ENCODE data around the gene SGF29.
"Not testable (repeated sequence)": the region's sequence is repeated elsewhere in the genome, so short reads cannot be mapped to it uniquely, and the experiment has no call there.

The SGF29 gene

GRCh38 chr16:28534542-28535373, 19.0 kb upstream of the SGF29 start:
- DNase-seq = no peak

- DNase-seq = no peak
Measured at GRCh38 chr16:28537076-28537475, 16.6 kb upstream of the SGF29 start.

DNA sequence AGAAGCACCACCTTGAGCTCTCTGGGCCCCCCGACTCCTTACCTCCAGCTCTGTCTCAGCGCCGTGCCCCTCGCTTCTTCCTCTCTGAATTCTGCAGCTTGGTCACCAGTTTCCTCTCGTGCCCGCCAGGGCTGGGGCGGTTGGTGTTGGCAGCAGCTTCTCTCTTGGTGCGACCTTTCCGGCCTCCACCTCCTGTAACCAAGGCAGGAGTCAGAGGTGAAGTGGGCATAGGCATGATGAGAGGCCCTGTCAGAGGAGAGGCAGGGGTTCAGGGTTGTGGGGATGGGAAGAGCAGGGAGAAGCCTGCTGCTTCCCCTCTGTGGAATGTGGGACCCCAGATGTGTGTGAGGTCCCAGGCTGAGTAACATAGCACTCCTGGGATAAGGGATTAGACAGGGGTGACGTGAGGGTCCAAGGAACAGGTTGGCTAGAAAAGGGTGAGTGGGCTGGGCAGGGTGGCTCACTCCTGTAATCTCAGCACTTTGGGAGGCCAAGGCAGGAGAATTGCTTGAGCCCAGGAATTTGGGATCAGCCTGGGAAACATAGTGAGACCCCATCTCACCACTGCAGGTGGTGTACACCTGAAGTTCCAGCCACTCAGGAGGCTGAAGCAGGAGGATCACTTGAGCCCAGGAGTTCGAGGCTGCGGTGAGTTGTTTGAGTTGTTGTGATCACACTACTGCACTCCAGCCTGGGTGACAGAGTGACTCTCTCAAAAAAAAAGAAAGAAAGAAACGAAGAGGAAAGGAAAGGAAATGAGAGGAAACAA, 15.6 kb upstream of the SGF29 start:
- DNase-seq = no peak

- DNase-seq = no peak
Measured at GRCh38 chr16:28538733-28539596, 14.8 kb upstream of the SGF29 start, which contains the start of gene NUPR1. Gene NUPR1 (minus strand): TSS chr16:28538974. CDS start chr16:28538907, 67 bp downstream.

DNA sequence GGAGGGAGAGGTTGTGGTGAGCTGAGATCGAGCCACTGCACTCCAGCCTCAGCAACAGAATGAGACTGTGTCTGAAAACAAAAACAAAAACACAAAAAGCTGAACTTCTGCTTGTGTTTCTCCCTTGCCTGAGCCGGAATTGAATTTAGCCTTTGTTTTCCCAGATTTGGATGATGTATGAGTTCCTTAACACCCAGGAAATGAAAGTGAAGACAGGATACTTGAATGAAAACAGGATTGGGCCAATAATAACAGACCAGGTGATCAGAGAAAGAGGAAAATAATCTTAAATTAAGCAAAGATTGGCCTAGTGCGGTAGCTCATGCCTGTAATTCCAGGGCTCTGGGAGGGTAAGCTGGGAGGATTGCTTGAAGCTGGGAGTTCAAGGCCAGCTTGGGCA, 13.4 kb upstream of the SGF29 start:
- DNase-seq = no peak

DNA sequence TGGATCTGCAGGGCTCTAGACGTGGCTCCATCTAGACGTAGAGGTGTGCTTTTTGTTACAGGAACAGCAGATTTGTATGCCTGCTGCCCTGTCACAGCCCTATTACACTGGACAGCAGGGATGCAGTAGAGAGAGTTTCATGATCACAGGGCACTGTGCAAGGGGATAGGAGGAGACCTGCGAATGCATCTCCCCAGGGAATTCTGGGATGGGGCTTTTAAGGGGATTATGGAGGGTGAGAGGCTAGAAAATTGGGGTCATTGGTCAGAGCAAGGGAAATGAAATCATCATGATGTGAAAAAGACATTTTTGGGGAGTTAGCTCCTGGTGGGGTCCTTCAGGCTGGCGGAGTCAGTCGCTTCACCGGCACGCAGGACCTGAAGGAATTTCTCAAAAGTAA, 11.1 kb upstream of the SGF29 start:
- DNase-seq = no peak

- DNase-seq = no peak
Measured at GRCh38 chr16:28543072-28543471, 10.6 kb upstream of the SGF29 start.

DNA sequence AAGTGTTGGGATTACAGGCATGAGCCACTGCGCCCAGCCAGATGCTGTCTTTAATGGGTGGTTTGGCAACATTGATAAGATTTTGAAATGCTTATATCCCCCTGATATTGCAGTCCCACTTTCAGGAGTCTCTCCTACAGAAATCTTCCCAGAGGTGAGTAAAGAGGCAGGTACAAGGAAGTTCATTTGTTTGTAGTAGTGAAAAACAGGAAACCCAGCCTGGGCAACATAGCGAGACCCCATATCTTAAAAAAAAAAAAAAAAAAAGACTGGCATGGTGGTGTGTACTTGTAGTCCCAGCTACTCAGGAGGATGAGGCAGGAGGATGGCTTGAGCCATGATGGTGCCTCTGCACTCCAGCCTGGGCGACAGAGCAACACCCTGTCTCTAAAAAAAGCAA, 8.7 kb upstream of the SGF29 start:
- no peak for DNase-seq

DNA sequence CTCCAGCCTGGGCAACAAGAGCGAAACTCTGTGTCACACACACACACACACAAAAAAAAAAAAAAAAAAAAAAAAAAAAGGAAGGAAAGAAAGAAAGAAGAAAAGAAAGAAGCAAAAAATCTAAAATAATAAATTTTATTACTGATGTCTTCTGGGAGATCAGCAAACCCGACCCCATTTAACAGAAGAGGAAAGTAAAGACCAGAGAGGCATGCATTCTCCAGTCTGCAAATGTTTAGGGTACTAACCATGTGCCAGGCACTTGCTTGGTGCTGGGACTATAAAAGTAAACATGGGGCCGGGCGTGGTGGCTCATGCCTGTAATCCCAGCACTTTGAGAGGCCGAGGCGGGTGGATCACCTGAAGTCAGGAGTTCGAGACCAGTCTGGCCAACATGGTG, 7.8 kb upstream of the SGF29 start:
- not testable (repeated sequence) for DNase-seq

GRCh38 chr16:28546626-28547025, 7.1 kb upstream of the SGF29 start:
- DNase-seq = no peak

GRCh38 chr16:28548306-28548802, 5.4 kb upstream of the SGF29 start:
- no peak for DNase-seq

GRCh38 chr16:28549301-28549899, 4.3 kb upstream of the SGF29 start:
- no peak for DNase-seq

- no peak for DNase-seq
Measured at GRCh38 chr16:28554634-28555423, 1.1 kb downstream of the SGF29 start.

- DNase-seq = no peak
Measured at GRCh38 chr16:28555561-28555960, 1.8 kb downstream of the SGF29 start.

- no peak for DNase-seq
Measured at GRCh38 chr16:28556914-28557320, 3.2 kb downstream of the SGF29 start.

DNA sequence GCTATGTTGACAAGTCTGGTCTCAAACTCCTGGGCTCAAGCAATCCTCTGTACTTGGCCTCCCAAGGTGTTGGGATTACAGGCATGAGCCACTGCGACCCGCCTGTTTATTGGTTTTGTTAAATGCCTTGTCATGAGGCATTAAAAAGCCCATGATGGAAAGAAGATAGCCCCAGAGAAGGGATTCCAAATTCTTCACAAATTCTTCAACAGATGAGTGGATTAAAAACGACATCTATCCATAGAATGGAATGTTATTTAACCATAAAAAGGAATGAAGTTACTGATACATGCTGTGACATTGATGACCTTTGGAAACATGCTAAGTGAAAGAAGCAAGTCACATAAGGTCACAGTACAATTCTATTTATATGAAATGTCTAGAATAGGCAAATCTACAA, 4.7 kb downstream of the SGF29 start:
- no peak for DNase-seq

DNA sequence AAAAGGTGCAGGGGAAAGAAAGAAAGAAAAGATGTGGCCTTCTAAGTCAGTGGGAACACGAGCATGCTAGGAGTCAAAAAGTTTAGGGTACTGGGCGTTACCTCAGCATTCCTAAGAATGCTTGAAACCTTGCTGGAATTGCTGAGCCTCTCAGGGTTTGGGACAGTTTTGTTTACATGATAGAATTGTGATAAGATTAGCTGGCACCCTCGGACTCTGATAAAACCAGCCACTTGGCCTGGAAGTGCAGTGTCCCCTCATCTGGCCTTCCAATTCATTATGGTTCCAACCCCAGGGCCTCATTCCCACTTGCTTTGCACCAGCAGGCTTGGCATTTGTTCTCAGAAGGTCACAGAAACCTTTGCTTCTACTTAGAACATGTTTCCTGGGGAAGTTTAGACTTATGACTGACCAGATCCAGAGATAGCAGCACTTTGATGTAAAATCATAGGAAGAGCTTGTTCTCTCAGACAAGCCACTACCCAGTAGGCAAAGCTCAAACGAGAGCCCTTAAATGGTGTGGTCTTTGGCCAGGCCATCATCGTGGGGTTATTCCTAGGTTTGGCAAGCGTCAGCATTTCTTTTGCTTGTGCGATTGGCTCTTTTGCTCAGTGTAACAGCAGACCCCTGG, 8.0 kb downstream of the SGF29 start:
- DNase-seq = no peak

- DNase-seq = no peak
Measured at GRCh38 chr16:28562199-28562598, 8.5 kb downstream of the SGF29 start.

- DNase-seq = no peak
Measured at GRCh38 chr16:28563218-28563617, 9.5 kb downstream of the SGF29 start.

GRCh38 chr16:28566233-28566925, 12.7 kb downstream of the SGF29 start:
- DNase-seq = not testable (repeated sequence)

DNA sequence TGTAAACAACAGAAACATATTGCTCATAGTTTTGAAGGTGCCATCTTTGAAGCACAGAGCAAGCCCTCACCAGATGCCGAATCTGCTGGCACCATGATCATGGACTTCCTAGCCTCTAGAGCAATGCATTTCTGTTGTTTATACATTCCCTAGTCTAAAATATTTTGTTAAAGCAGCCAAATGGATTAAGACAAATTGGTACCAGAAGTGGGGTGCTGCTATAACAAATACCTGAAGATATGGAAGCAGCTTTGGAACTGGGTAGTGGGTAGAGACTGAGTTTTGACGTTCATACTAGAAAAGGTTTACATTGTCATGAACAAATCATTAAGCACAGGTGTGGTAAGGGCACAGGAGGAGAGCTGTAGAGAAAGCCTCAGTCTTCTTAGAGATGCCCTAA, 13.6 kb downstream of the SGF29 start:
- no peak for DNase-seq

Data from activated naive CD4-positive, alpha-beta T cell (primary cell).